ENCODE data around the gene RAB8B. TPM values are rescaled to one million over a fixed set of nuclear protein-coding genes. Genes with fewer than 3 reads are reported as not detected.
A peak's percentile ranks its signal among the peaks of the same experiment; 100 is the strongest.

RAB8B gene
- total and polyA plus RNA-seq, 9 of the 15 experiments (the other 6 are each of a cell fraction or from before 2014, with no cell fraction given): 7.8 to 32.1 (median 24.2) TPM

- H3K4me2 ChIP-seq (ENCODE audit: insufficient read depth, low read length): no peak overlapping the region
- H3K36me3 ChIP-seq (ENCODE audit: control insufficient read depth, insufficient read depth, low read length): peaks cover 42% of the 10 kb centered on the region
- ATAC-seq (no peak), FAIRE-seq (peak; percentile 65), DNase-seq (ENCODE audit: extremely low read depth in 1 of 4, low spot score in 3 of 4) (peak in 1 of 4 experiments; percentile 40)
- BruUV-seq (replicated peaks): no TSS peak
- no peaks in the 10 kb centered on the region for H3K9me1 ChIP-seq (ENCODE audit: control insufficient read depth, insufficient read depth, low read length)
- peaks cover 0 to 14% of the 10 kb centered on the region in 2 experiments; a peak in 3 of 5 replicates for H3K4me1 ChIP-seq (replicated peaks in 1 of 2; ENCODE audit: control insufficient read depth in 2 of 2, insufficient read depth in 2 of 2, low read length in 2 of 2)
- H3K27me3 ChIP-seq (ENCODE audit: control insufficient read depth in 2 of 2, insufficient read depth in 2 of 2, low read length in 2 of 2): no peaks in the 10 kb centered on the region
- POLR2A ChIA-PET: interaction anchor here (0.6 kb wide), 1 partner anchor 119 kb away, joined by 3 read pairs; no protein-coding TSS in a partner anchor
- CTCF ChIA-PET (ENCODE audit: low intra/inter-chr PET ratio): no interaction called here
- H3K9me3 ChIP-seq (replicated peaks; ENCODE audit: control insufficient read depth, insufficient read depth, low read depth, low read length): peaks cover 6% of the 10 kb centered on the region
- no peak overlapping the region for H3K4me3 ChIP-seq
- intact Hi-C loops (cut with micrococcal nuclease) (no loop called here), in situ Hi-C loops (cut with MboI) (no loop called here)
- WGBS (ENCODE audit: insufficient coverage, low coverage, missing lambda C conversion rate): 0% methylated on average over 1 of the region's 1 CpG
- H2AFZ ChIP-seq (ENCODE audit: low read depth, low read length): no peak overlapping the region
- H3K9ac ChIP-seq (ENCODE audit: insufficient read depth in 1 of 2, low read depth in 2 of 2, low read length in 2 of 2): no peak overlapping the region
- H3K79me2 ChIP-seq (ENCODE audit: control insufficient read depth, insufficient read depth, low read length): peaks cover 33% of the 10 kb centered on the region
- no peak overlapping the region for H3K27ac ChIP-seq (ENCODE audit: extremely low read depth, low read depth, low read length)
- no peaks in the 10 kb centered on the region for H4K20me1 ChIP-seq (replicated peaks; ENCODE audit: control insufficient read depth, insufficient read depth, low read length)
- peak; percentile 25; the same call in 1 of the 2 replicates for TF ChIP-seq MTA1 (IDR thresholded peaks at IDR 0.05; ENCODE audit: borderline replicate concordance)
- TF ChIP-seq, protein P1, sequence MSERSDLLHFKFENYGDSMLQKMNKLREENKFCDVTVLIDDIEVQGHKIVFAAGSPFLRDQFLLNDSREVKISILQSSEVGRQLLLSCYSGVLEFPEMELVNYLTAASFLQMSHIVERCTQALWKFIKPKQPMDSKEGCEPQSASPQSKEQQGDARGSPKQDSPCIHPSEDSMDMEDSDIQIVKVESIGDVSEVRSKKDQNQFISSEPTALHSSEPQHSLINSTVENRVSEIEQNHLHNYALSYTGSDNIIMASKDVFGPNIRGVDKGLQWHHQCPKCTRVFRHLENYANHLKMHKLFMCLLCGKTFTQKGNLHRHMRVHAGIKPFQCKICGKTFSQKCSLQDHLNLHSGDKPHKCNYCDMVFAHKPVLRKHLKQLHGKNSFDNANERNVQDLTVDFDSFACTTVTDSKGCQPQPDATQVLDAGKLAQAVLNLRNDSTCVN (CRISPR knock-in tag; IDR thresholded peaks at IDR 0.05): no peak
- TF ChIP-seq CHAMP1 (IDR thresholded peaks at IDR 0.05): 0 out of 2 replicates have a peak, but pooled peaks have one; percentile 26
- TF ChIP-seq TCF3 (CRISPR knock-in tag; IDR thresholded peaks at IDR 0.05): peak; percentile 40
- no peak for TF ChIP-seq SMAD3 (CRISPR knock-in tag; conservative IDR thresholded peaks at IDR 0.05)
- no peak for TF ChIP-seq HDAC3 (IDR thresholded peaks at IDR 0.05; ENCODE audit: borderline replicate concordance, partially characterized antibody)
- TF ChIP-seq, protein P2, sequence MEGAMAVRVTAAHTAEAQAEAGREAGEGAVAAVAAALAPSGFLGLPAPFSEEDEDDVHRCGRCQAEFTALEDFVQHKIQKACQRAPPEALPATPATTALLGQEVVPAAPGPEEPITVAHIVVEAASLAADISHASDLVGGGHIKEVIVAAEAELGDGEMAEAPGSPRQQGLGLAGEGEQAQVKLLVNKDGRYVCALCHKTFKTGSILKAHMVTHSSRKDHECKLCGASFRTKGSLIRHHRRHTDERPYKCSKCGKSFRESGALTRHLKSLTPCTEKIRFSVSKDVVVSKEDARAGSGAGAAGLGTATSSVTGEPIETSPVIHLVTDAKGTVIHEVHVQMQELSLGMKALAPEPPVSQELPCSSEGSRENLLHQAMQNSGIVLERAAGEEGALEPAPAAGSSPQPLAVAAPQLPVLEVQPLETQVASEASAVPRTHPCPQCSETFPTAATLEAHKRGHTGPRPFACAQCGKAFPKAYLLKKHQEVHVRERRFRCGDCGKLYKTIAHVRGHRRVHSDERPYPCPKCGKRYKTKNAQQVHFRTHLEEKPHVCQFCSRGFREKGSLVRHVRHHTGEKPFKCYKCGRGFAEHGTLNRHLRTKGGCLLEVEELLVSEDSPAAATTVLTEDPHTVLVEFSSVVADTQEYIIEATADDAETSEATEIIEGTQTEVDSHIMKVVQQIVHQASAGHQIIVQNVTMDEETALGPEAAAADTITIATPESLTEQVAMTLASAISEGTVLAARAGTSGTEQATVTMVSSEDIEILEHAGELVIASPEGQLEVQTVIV (CRISPR knock-in tag; IDR thresholded peaks at IDR 0.05; ENCODE audit: borderline replicate concordance): no peak
- TF ChIP-seq POLR2G (IDR thresholded peaks at IDR 0.05; ENCODE audit: low read depth, low read length): no peak
- no peak for TF ChIP-seq ZBTB49 (CRISPR knock-in tag; IDR thresholded peaks at IDR 0.05; ENCODE audit: borderline replicate concordance)
- TF ChIP-seq ZNF778 (CRISPR knock-in tag; IDR thresholded peaks at IDR 0.05): no peak
- no peak for TF ChIP-seq ZNF707 (CRISPR knock-in tag; conservative IDR thresholded peaks at IDR 0.05)
- TF ChIP-seq BCL6 (CRISPR knock-in tag; IDR thresholded peaks at IDR 0.05): no peak
- TF ChIP-seq ZNF239 (CRISPR knock-in tag; IDR thresholded peaks at IDR 0.05): no peak
- TF ChIP-seq SMC3 (conservative IDR thresholded peaks at IDR 0.05; ENCODE audit: insufficient read depth, low read depth, low read length): no peak
Measured at GRCh38 chr15:63243776-63244175, 54.4 kb downstream of the RAB8B start.
